Loucy (cell line): ENCODE measurements around the gene ARFGEF3.

ENCODE experiments used
- H2AFZ ChIP-seq: fragments of 200-600 bp; sonication (generic); 2 replicates; pipeline ENCODE4 v1.6.0; 2016; ENCODE audit warnings: antibody characterized with exemption, mild to moderate bottlenecking, low read length, moderate library complexity
- H3F3A ChIP-seq: fragments of 200-600 bp; 2 replicates; pipeline ENCODE4 v1.6.0; 2016; ENCODE audit warnings: antibody characterized with exemption, low read depth, mild to moderate bottlenecking
- H3K27me3 ChIP-seq: fragments of 200-600 bp; sonication (generic); 2 replicates; pipeline ENCODE4 v1.6.1; 2014; ENCODE audit warnings: low read length, mild to moderate bottlenecking; ENCODE audit not compliant: insufficient read depth, poor library complexity, severe bottlenecking
- H3K36me3 ChIP-seq: fragments of 200-600 bp; sonication (generic); 2 replicates; pipeline ENCODE4 v1.6.1; 2016; ENCODE audit warnings: low read length; ENCODE audit not compliant: insufficient read depth
- H3K4me1 ChIP-seq: fragments of 200-600 bp; sonication (generic); 2 replicates; pipeline ENCODE4 v1.5.1; 2014; ENCODE audit warnings: low read length, mild to moderate bottlenecking; ENCODE audit not compliant: insufficient read depth, poor library complexity, severe bottlenecking
- H3K4me2 ChIP-seq: fragments of 200-600 bp; sonication (generic); 2 replicates; pipeline ENCODE4 v1.6.0; 2014; ENCODE audit warnings: antibody characterized with exemption, low read length, low read depth, mild to moderate bottlenecking; ENCODE audit not compliant: poor library complexity, severe bottlenecking
- H3K4me3 ChIP-seq: fragments of 200-600 bp; sonication (generic); 2 replicates; pipeline ENCODE4 v1.5.1; 2014; ENCODE audit warnings: low read length, mild to moderate bottlenecking, mixed read lengths; ENCODE audit not compliant: poor library complexity, severe bottlenecking
- H3K79me2 ChIP-seq: fragments of 200-600 bp; sonication (generic); 2 replicates; pipeline ENCODE4 v1.6.1; 2014; ENCODE audit warnings: low read length; ENCODE audit not compliant: insufficient read depth
- H3K9ac ChIP-seq: fragments of 200-600 bp; sonication (generic); 2 replicates; pipeline ENCODE4 v1.6.0; 2014; ENCODE audit warnings: mild to moderate bottlenecking, low read depth, low read length, moderate library complexity; ENCODE audit not compliant: poor library complexity, severe bottlenecking
- H3K9me2 ChIP-seq: fragments of 200-600 bp; sonication (generic); replicated peaks from 2 replicates; pipeline ENCODE4 v1.6.1; 2016; ENCODE audit warnings: low read depth, low read length, mixed read lengths
- H3K9me3 ChIP-seq: fragments of 200-600 bp; sonication (generic); 2 replicates; pipeline ENCODE4 v1.6.1; 2014; ENCODE audit warnings: mild to moderate bottlenecking, antibody characterized with exemption, low read length, low read depth; ENCODE audit not compliant: insufficient read depth
- H4K20me1 ChIP-seq: fragments of 200-600 bp; sonication (generic); 2 replicates; pipeline ENCODE4 v1.6.0; 2014; ENCODE audit warnings: antibody characterized with exemption, low read length, mild to moderate bottlenecking; ENCODE audit not compliant: insufficient read depth, poor library complexity, severe bottlenecking
- EZH2phosphoT487 ChIP-seq: fragments of 200-600 bp; IDR thresholded peaks from 2 replicates; pipeline ENCODE4 v1.6.1; 2018; ENCODE audit warnings: antibody characterized with exemption, mild to moderate bottlenecking, moderate library complexity, borderline replicate concordance
- TF ChIP-seq, protein P1 (sequence below): fragments of 200-600 bp; sonication (generic); conservative IDR thresholded peaks from 2 replicates; pipeline ENCODE4 v1.5.1; 2014; ENCODE audit warnings: mild to moderate bottlenecking, antibody characterized with exemption, low read length

Gene ARFGEF3

GRCh38 chr6:138226700-138227315 lies 65.1 kb downstream of the ARFGEF3 start:
- TF ChIP-seq EZH2phosphoT487: no peak
- TF ChIP-seq, protein P1, sequence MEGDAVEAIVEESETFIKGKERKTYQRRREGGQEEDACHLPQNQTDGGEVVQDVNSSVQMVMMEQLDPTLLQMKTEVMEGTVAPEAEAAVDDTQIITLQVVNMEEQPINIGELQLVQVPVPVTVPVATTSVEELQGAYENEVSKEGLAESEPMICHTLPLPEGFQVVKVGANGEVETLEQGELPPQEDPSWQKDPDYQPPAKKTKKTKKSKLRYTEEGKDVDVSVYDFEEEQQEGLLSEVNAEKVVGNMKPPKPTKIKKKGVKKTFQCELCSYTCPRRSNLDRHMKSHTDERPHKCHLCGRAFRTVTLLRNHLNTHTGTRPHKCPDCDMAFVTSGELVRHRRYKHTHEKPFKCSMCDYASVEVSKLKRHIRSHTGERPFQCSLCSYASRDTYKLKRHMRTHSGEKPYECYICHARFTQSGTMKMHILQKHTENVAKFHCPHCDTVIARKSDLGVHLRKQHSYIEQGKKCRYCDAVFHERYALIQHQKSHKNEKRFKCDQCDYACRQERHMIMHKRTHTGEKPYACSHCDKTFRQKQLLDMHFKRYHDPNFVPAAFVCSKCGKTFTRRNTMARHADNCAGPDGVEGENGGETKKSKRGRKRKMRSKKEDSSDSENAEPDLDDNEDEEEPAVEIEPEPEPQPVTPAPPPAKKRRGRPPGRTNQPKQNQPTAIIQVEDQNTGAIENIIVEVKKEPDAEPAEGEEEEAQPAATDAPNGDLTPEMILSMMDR: no peak
- H3K27me3 ChIP-seq: no peaks in the 10 kb centered on the region
- no peak overlapping the region for H3K4me2 ChIP-seq
- no peaks in the 10 kb centered on the region for H3K36me3 ChIP-seq
- no peak overlapping the region for H3K9ac ChIP-seq
- H3K4me3 ChIP-seq: no peak overlapping the region
- H3K79me2 ChIP-seq: no peaks in the 10 kb centered on the region
- H3K9me3 ChIP-seq: no peaks in the 10 kb centered on the region
- no peaks in the 10 kb centered on the region for H3F3A ChIP-seq
- H3K9me2 ChIP-seq: no peaks in the 10 kb centered on the region
- H4K20me1 ChIP-seq: no peaks in the 10 kb centered on the region
- H2AFZ ChIP-seq: no peak overlapping the region
- H3K4me1 ChIP-seq: no peaks in the 10 kb centered on the region

GRCh38 chr6:138227316-138227781 lies 65.6 kb downstream of the ARFGEF3 start:
- H3F3A ChIP-seq: no peaks in the 10 kb centered on the region
- H2AFZ ChIP-seq: no peak overlapping the region
- H3K9me2 ChIP-seq: no peaks in the 10 kb centered on the region
- no peaks in the 10 kb centered on the region for H3K4me1 ChIP-seq
- H4K20me1 ChIP-seq: no peaks in the 10 kb centered on the region
- H3K27me3 ChIP-seq: no peaks in the 10 kb centered on the region
- no peak overlapping the region for H3K4me3 ChIP-seq
- no peaks in the 10 kb centered on the region for H3K79me2 ChIP-seq
- TF ChIP-seq, protein P1: no peak
- TF ChIP-seq EZH2phosphoT487: no peak
- H3K4me2 ChIP-seq: no peak overlapping the region
- H3K9me3 ChIP-seq: no peaks in the 10 kb centered on the region
- no peaks in the 10 kb centered on the region for H3K36me3 ChIP-seq
- no peak overlapping the region for H3K9ac ChIP-seq

GRCh38 chr6:138229072-138229471 lies 67.3 kb downstream of the ARFGEF3 start:
- Histone ChIP-seq H3K9me2 (no peaks in the 10 kb centered on the region), H4K20me1 (no peaks in the 10 kb centered on the region), H2AFZ (no peak overlapping the region), H3K79me2 (no peaks in the 10 kb centered on the region), H3K4me3 (no peak overlapping the region), H3F3A (no peaks in the 10 kb centered on the region), H3K27me3 (no peaks in the 10 kb centered on the region), H3K9ac (no peak overlapping the region), H3K9me3 (no peaks in the 10 kb centered on the region), H3K4me1 (no peaks in the 10 kb centered on the region), H3K36me3 (no peaks in the 10 kb centered on the region), H3K4me2 (no peak overlapping the region)
- TF ChIP-seq EZH2phosphoT487: no peak
- TF ChIP-seq, protein P1: no peak
